ENCODE results near the gene ARHGEF37.
"Not testable (repeated sequence)": the region's sequence is repeated elsewhere in the genome, so short reads cannot be mapped to it uniquely, and the experiment has no call there.

ARHGEF37 gene, protein sequence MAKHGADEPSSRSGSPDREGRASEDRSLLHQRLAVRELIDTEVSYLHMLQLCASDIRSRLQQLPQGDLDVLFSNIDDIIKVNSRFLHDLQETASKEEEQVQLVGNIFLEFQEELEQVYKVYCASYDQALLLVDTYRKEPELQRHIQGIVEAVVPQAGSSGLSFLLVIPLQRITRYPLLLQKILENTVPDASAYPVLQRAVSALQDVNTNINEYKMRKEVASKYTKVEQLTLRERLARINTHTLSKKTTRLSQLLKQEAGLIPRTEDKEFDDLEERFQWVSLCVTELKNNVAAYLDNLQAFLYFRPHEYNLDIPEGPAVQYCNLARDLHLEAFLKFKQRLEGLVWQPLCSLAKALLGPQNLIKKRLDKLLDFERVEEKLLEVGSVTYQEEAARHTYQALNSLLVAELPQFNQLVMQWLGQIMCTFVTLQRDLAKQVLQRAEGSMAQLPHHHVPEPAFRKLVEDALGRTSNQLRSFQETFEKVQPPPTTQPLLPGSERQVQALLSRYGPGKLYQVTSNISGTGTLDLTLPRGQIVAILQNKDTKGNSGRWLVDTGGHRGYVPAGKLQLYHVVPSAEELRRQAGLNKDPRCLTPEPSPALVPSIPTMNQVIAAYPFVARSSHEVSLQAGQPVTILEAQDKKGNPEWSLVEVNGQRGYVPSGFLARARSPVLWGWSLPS

GRCh38 chr5:149581192-149581861 lies at the start of gene ARHGEF37:
Gene ARHGEF37, plus strand, starts transcription at chr5:149581498. Its CDS starts 16,272 bp downstream, at chr5:149597770.
- DNase-seq = peak; percentile 34 to 55

DNA sequence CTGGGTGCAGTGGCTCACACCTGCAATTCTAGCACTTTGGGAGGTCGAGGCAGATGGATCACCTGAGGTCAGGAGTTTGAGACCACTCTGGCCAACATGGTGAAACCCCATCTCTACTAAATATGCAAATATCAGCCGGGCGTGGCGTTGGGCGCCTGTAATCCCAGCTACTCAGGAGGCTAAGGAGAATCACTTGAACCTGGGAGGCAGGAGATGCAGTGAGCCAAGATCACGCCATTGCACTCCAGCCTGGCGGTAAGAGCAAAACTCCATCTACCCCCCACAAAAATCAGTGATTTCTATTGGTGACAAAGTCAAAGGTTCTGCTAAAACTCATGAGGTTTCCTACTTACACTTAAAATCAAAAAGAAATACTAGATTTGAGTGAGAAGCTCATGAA lies 48.9 kb upstream of the ARHGEF37 start:
- no peak for DNase-seq

DNA sequence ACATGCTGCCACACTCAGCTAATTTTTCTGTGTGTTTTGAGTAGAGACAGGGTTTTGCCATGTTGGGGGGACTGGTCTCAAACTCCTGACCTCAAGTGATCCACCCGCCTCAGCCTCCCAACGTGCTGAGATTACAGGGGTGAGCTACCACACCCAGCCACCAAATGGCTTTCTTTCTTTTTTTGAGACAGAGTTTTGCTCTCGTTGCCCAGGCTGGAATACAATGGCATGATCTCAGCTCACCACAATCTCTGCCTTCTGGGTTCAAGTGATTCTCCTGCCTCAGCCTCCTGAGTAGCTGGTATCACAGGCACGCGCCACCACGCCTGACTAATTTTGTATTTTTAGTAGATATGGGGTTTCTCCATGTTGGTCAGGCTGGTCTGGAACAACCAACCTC lies 45.5 kb upstream of the ARHGEF37 start:
- not testable (repeated sequence) for DNase-seq

- DNase-seq = no peak
These were observed 43.8 kb upstream of the ARHGEF37 start for GRCh38 chr5:149537374-149537975.

- no peak for DNase-seq
These were observed 41.2 kb upstream of the ARHGEF37 start for GRCh38 chr5:149540089-149540488.

GRCh38 chr5:149541893-149542292 lies 39.4 kb upstream of the ARHGEF37 start:
- no peak for DNase-seq

GRCh38 chr5:149543361-149544027 lies 37.8 kb upstream of the ARHGEF37 start:
- DNase-seq = no peak

DNA sequence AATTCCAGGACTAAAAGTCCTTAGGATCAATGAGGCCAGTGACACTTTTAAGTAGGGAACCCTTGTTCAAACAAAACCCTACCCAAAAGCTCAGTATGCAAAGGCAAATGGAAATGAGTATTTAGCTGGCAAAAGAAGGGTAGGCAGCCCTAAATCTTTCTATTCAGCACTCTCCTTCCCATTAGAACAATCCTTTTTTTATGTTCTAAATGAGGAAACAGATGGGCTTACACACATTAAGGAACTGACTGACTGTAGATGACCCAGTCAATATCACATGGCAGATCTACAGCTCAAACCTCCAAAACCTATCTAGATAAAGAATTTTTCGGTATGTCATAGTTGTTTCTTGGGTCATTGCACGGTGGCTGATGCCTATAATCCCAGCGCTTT lies 37.3 kb upstream of the ARHGEF37 start:
- DNase-seq = no peak

GRCh38 chr5:149545327-149545726 lies 36.0 kb upstream of the ARHGEF37 start:
- no peak for DNase-seq

- no peak for DNase-seq
These were observed 34.3 kb upstream of the ARHGEF37 start for GRCh38 chr5:149546974-149547373.

DNA sequence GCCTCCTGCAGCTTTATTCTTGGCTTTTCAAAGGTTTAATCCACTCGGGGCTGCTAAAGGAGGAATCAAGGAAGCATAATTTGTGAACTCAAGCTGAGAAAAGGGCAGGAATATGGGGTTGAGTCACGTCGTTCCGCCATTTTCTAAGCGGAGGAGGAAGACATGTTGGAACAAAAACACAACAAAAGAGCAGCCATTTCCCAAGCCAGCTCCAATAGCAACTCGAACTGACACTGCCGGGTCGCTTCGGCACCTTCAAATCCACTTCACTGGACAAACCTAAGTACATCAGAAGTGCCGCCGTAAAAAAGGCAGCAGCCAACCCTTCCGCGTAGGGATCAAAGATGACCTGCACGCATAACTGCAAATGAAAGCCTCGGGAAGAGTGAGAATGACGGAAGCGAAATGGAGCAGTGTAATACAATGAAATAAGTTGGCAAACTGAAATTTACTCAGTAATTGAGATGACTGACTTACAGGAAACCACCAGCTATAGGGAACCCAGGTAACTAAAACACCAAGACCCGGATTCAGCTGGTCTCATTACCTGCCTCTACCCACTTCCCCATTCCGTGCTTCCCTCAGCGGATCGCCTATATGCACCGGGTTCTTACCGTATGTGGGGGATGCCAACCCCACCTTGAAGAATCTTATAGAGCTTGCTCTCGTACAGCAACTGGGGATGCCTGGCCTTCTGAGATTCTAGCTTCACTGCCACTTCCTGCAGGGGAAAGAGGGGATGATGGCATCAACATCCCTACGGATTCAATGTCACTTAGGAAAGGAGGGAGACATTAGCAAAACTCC lies 31.6 kb upstream of the ARHGEF37 start:
- DNase-seq = peak in 1 of 2 experiments; percentile 42

GRCh38 chr5:149550268-149550583 lies 31.1 kb upstream of the ARHGEF37 start:
- DNase-seq = peak in 1 of 2 experiments; percentile 31

GRCh38 chr5:149550594-149551226 lies 30.6 kb upstream of the ARHGEF37 start:
- peak in 1 of 2 experiments; percentile 8 for DNase-seq

DNA sequence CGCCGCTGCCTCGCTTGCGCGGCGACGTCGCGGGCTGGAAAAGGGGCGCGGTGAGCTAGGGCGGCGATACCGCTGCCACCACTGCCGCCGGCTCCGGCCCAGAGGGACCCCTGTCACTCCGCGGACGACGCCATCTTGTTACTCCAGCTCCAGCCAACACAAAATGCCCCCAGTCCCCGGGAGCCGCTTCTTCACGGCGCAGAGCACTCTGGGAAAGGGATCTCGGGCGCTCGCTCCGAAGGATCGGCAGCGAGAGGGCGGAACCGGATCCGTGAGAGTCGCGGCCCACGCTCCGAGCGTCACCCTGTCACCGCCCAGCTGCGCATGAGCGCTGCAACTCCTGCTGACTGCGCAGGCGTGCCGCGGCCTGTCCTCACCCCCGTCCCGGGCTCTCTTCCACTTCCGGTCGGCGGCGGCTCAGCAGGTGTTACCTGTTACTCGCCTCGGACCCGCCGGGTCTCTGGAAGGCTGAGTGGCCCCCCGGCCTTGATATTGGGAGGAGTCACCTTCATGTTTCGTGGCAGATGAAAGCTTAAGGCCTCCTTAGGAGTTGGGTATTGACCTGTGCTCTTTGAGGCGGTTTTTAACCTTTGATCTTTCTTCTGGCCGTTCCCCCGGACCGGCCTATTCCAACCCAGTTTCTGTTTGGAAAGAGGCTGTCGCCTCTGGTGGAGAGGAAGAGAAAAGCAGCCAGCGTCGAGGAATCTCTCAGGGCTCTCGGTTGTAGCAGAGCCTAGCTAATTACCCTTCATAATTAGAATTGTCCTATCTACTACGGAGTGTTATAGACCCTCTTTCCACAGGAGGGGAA lies 29.9 kb upstream of the ARHGEF37 start, which contains the start of gene CSNK1A1:
TSS of gene CSNK1A1 (minus strand) at position 213 of the 811 bp plus-strand sequence. CDS start 475 bp downstream, outside the sequence.
- DNase-seq = peak; percentile 92 to 98

- DNase-seq = no peak
These were observed 29.2 kb upstream of the ARHGEF37 start for GRCh38 chr5:149552038-149552494.

DNA sequence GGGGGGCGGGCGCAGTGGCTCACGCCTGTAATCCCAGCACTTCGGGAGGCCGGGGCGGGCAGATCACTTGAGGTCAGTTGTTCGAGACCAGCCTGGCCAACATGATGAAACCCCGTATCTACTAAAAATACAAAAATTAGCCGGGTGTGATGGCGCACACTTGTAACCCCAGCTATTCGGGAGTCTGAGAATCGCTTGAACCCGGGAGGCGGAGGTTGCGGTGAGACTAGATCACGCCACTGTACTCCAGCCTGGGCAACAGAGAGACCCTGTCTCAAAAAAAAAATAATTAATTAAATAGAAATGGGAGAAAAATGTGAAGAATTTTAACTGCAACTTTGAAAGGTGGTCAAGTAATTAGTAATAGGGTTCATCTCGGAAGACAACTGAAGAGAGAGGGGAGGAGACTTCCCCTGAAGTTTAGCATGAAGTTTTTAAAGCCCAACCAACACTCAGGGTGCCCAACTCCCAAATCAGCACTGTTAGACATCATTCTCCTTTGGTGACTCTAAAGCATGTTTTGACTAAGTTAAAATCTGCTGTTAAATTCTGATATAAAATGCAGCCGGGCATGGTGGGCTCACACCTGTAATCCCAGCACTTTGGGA lies 28.6 kb upstream of the ARHGEF37 start:
- no peak for DNase-seq

DNA sequence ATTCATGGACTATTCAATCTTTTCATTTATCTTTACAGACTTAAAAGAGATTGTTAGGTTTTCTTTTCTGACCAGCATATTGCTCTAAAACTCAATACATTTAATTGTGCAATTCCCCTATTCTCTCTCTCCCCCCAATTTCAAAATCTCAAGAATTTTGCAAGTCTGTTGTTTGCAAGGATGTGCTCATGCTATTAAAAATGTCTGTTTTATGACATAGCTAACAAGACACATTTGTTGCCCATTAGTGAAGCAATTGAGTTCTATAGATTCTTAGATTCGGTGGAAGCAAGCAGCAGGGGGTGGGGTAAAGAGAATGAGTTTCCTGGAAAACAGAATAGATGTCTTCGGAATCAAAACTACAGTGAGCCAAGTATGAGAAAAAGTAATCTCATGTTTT lies 21.6 kb upstream of the ARHGEF37 start:
- DNase-seq = no peak

DNA sequence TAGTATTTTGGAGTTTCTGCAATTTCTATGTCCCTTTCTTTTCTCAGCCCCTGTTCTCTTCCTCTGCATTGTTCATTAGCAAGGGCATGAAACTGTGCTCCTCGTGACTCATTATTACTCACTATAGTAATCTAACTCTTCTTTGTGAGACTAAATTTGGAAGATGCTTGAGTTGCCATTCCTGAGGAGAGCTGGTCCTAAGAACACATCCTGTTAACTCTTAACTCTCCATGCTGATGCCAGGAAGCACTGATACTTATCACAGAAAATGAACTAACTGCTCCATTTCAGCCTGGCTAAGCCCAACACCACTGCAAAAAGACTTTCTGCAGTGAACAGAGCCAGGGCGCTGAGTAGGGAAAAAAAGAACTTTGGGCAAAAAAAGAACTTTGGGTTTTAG lies 19.4 kb upstream of the ARHGEF37 start:
- no peak for DNase-seq

GRCh38 chr5:149563466-149563865 lies 17.8 kb upstream of the ARHGEF37 start:
- no peak for DNase-seq
